ENCODE measurements around the gene TMEM91.
A peak's percentile ranks its signal among the peaks of the same experiment; 100 is the strongest.
"Not testable (repeated sequence)": the region's sequence is repeated elsewhere in the genome, so short reads cannot be mapped to it uniquely, and the experiment has no call there.

TMEM91 gene

GRCh38 chr19:41381536-41381935 lies 5.2 kb downstream of the TMEM91 start:
- not testable (repeated sequence) for DNase-seq

- DNase-seq = no peak
Measured at GRCh38 chr19:41384351-41384750, 8.0 kb downstream of the TMEM91 start.

GRCh38 chr19:41386442-41386841 lies 10.1 kb downstream of the TMEM91 start:
- no peak for DNase-seq

GRCh38 chr19:41391618-41392017 lies 15.3 kb downstream of the TMEM91 start:
- no peak for DNase-seq

- DNase-seq = no peak
Measured at GRCh38 chr19:41392775-41393174, 16.4 kb downstream of the TMEM91 start.

GRCh38 chr19:41395355-41395754 lies 19.0 kb downstream of the TMEM91 start:
- no peak for DNase-seq

GRCh38 chr19:41397086-41398049 lies 21.0 kb downstream of the TMEM91 start, which contains the start of the genes BCKDHA and EXOSC5:
Gene BCKDHA, plus strand, starts transcription at chr19:41397818. Its CDS starts 10 bp downstream, at chr19:41397828.
Gene EXOSC5, minus strand, starts transcription at chr19:41397359. Its CDS starts 31 bp downstream, at chr19:41397328.
- peak; percentile 99 for DNase-seq

GRCh38 chr19:41398050-41398418 lies 21.7 kb downstream of the TMEM91 start:
- no peak for DNase-seq

- DNase-seq = no peak
Measured at GRCh38 chr19:41398598-41398997, 22.3 kb downstream of the TMEM91 start.

- DNase-seq = no peak
Measured at GRCh38 chr19:41399091-41399490, 22.8 kb downstream of the TMEM91 start.

GRCh38 chr19:41399525-41399924 lies 23.2 kb downstream of the TMEM91 start:
- no peak for DNase-seq

GRCh38 chr19:41401483-41401882 lies 25.1 kb downstream of the TMEM91 start:
- DNase-seq = no peak

- no peak for DNase-seq
Measured at GRCh38 chr19:41402010-41402409, 25.7 kb downstream of the TMEM91 start.

- peak; percentile 44 for DNase-seq
Measured at GRCh38 chr19:41403181-41403970, 27.0 kb downstream of the TMEM91 start.

GRCh38 chr19:41405776-41406175 lies 29.4 kb downstream of the TMEM91 start:
- no peak for DNase-seq

GRCh38 chr19:41407271-41407670 lies 30.9 kb downstream of the TMEM91 start:
- no peak for DNase-seq

- peak; percentile 4 for DNase-seq
Measured at GRCh38 chr19:41408256-41408655, 31.9 kb downstream of the TMEM91 start.

- DNase-seq = not testable (repeated sequence)
Measured at GRCh38 chr19:41408846-41409245, 32.5 kb downstream of the TMEM91 start.

- DNase-seq = no peak
Measured at GRCh38 chr19:41409288-41409687, 33.0 kb downstream of the TMEM91 start.

GRCh38 chr19:41410336-41411054 lies 34.2 kb downstream of the TMEM91 start:
- no peak for DNase-seq

- DNase-seq = no peak
Measured at GRCh38 chr19:41411100-41411967, 35.0 kb downstream of the TMEM91 start.

GRCh38 chr19:41411968-41412265 lies 35.6 kb downstream of the TMEM91 start:
- no peak for DNase-seq

Measured in NCI-H2171 treated with DMSO at 0.1 percent for 48 hours (cell line).